Osteocyte (in vitro differentiated cells): ENCODE results near the gene KRTAP10-5. TPM values are rescaled to one million over a fixed set of nuclear protein-coding genes. Genes with fewer than 3 reads are reported as not detected.

Experiments used
- DNase-seq: peaks from one replicate; pipeline ENCODE4 v3.0.0; 2021; ENCODE audit warnings: mixed read lengths; ENCODE audit not compliant: unreplicated experiment; ENCODE audit errors: extremely low spot score
- H3K27ac Mint-ChIP-seq: one replicate; pipeline ENCODE4 v1.8.0; 2021; ENCODE audit warnings: mild to moderate bottlenecking, mixed read lengths; ENCODE audit not compliant: unreplicated experiment
- H3K27me3 Mint-ChIP-seq: one replicate; pipeline ENCODE4 v1.8.0; 2021; ENCODE audit warnings: mixed read lengths; ENCODE audit not compliant: unreplicated experiment
- H3K36me3 Mint-ChIP-seq: one replicate; pipeline ENCODE4 v1.8.0; 2021; ENCODE audit warnings: mixed read lengths; ENCODE audit not compliant: unreplicated experiment
- H3K4me1 Mint-ChIP-seq: one replicate; pipeline ENCODE4 v1.8.0; 2021; ENCODE audit warnings: mixed read lengths; ENCODE audit not compliant: unreplicated experiment
- H3K4me3 Mint-ChIP-seq: one replicate; pipeline ENCODE4 v1.8.0; 2021; ENCODE audit warnings: mild to moderate bottlenecking, moderate library complexity, mixed read lengths; ENCODE audit not compliant: unreplicated experiment
- H3K9me3 Mint-ChIP-seq: one replicate; pipeline ENCODE4 v1.8.0; 2021; ENCODE audit warnings: mixed read lengths; ENCODE audit not compliant: unreplicated experiment
- CTCF ChIP-seq: fragments of 200-600 bp; sonication (generic); IDR thresholded peaks from 2 replicates; pipeline ENCODE4 v1.5.0; 2021; ENCODE audit warnings: antibody characterized with exemption, mild to moderate bottlenecking, moderate library complexity
- total RNA-seq: library from RNA; stranded (reverse); gene quantifications from 2 replicates; pipeline ENCODE4 v1.2.1, GENCODE V29; 2021

KRTAP10-5 gene
- total RNA-seq, 1 donor from 2014 or later = not detected

GRCh38 chr21:44568261-44568660 is 12.1 kb downstream of the KRTAP10-5 start:
- no peak for TF ChIP-seq CTCF
- Mint-ChIP-seq H3K9me3 (peaks cover 10% of the 10 kb centered on the region), H3K4me3 (no peak overlapping the region), H3K27ac (no peak overlapping the region), H3K27me3 (peaks cover 28% of the 10 kb centered on the region), H3K36me3 (no peaks in the 10 kb centered on the region), H3K4me1 (no peaks in the 10 kb centered on the region)
- no peak for DNase-seq

- Mint-ChIP-seq H3K4me1 (no peaks in the 10 kb centered on the region), H3K4me3 (no peak overlapping the region), H3K36me3 (no peaks in the 10 kb centered on the region), H3K27ac (no peak overlapping the region), H3K9me3 (peaks cover 10% of the 10 kb centered on the region), H3K27me3 (peaks cover 30% of the 10 kb centered on the region)
- no peak for TF ChIP-seq CTCF
- no peak for DNase-seq
Measured at GRCh38 chr21:44567481-44568171, 12.8 kb downstream of the KRTAP10-5 start.

GRCh38 chr21:44566403-44566802 is 14.0 kb downstream of the KRTAP10-5 start:
- peaks cover 11% of the 10 kb centered on the region for H3K9me3 Mint-ChIP-seq
- H3K27me3 Mint-ChIP-seq = peaks cover 42% of the 10 kb centered on the region
- no peak overlapping the region for H3K27ac Mint-ChIP-seq
- DNase-seq = no peak
- no peak for TF ChIP-seq CTCF
- H3K4me1 Mint-ChIP-seq = no peaks in the 10 kb centered on the region
- H3K36me3 Mint-ChIP-seq = no peaks in the 10 kb centered on the region
- H3K4me3 Mint-ChIP-seq = no peak overlapping the region

GRCh38 chr21:44564886-44565598 is 15.4 kb downstream of the KRTAP10-5 start:
- no peak for TF ChIP-seq CTCF
- H3K27me3 Mint-ChIP-seq = peaks cover 54% of the 10 kb centered on the region
- DNase-seq = no peak
- peaks cover 8% of the 10 kb centered on the region for H3K9me3 Mint-ChIP-seq
- no peaks in the 10 kb centered on the region for H3K4me1 Mint-ChIP-seq
- no peak overlapping the region for H3K4me3 Mint-ChIP-seq
- H3K27ac Mint-ChIP-seq = no peak overlapping the region
- H3K36me3 Mint-ChIP-seq = no peaks in the 10 kb centered on the region

GRCh38 chr21:44564099-44564498 is 16.3 kb downstream of the KRTAP10-5 start:
- DNase-seq = no peak
- Mint-ChIP-seq H3K4me1 (no peaks in the 10 kb centered on the region), H3K27ac (no peak overlapping the region), H3K27me3 (peaks cover 61% of the 10 kb centered on the region), H3K36me3 (no peaks in the 10 kb centered on the region), H3K9me3 (peaks cover 8% of the 10 kb centered on the region), H3K4me3 (no peak overlapping the region)
- no peak for TF ChIP-seq CTCF
